Testis (tissue), 3 donors: ENCODE results near the gene GIPC2. TPM values are rescaled to one million over a fixed set of nuclear protein-coding genes. Genes with fewer than 3 reads are reported as not detected.

ENCODE experiments used
- DNase-seq: peaks from one replicate; pipeline ENCODE4 v3.0.0-alpha.2; 2019
- H3K27ac ChIP-seq, 2 donors: fragments of 200-600 bp; sonication (generic); one replicate each; pipeline ENCODE4 v1.5.1; 2019
- H3K27me3 ChIP-seq: fragments of 200-600 bp; sonication (generic); one replicate; pipeline ENCODE4 v1.5.1; 2019
- H3K36me3 ChIP-seq: fragments of 200-600 bp; sonication (generic); one replicate; pipeline ENCODE4 v1.5.1; 2017; ENCODE audit warnings: low read depth; ENCODE audit errors: missing control alignments
- H3K4me1 ChIP-seq: fragments of 200-600 bp; sonication (generic); one replicate; pipeline ENCODE4 v1.5.1; 2019
- H3K4me3 ChIP-seq, 2 donors: fragments of 200-600 bp; sonication (generic); one replicate each; pipeline ENCODE4 v1.5.1; 2017 to 2019
- H3K9me3 ChIP-seq: fragments of 200-600 bp; sonication (generic); one replicate; pipeline ENCODE4 v1.5.1; 2017
- CTCF ChIP-seq, 3 experiments: fragments of 450-650 bp in 2 of 3; fragments of 200-600 bp in 1 of 3; sonication (generic) in 1 of 3; IDR thresholded peaks; one replicate each; pipeline ENCODE4 v1.5.1; 2016 to 2019; ENCODE audit warnings: antibody characterized with exemption in 3 of 3, mild to moderate bottlenecking in 2 of 3, moderate library complexity in 1 of 3
- POLR2A ChIP-seq: fragments of 450-650 bp; IDR thresholded peaks from one replicate; pipeline ENCODE4 v1.6.1; 2017; ENCODE audit warnings: antibody characterized with exemption, mild to moderate bottlenecking, moderate library complexity
- WGBS, 2 donors: methylation state at CpG; one replicate each; pipeline ENCODE4 v1.1.5; 2018; 5-methylcytosine and 5-hydroxymethylcytosine counted together
- intact Hi-C: fragments of 100-400 bp; cut with DNase I; formaldehyde crosslinking; loops from one replicate; pipeline ENCODE4 v1.15.1; 2023; ENCODE audit warnings: low total_unique reads
- polyA plus RNA-seq: library from polyadenylated mRNA; stranded (reverse); fragments of 350-450 nt; fragmentation: Illumina TruSeq; extraction: RNeasy Lipid Tissue Mini Kit (QIAGEN cat#74804); gene quantifications from one replicate; pipeline ENCODE4 v1.2.3, GENCODE V29; 2014; ENCODE audit warnings: low read depth, low replicate concordance; ENCODE audit not compliant: insufficient read depth
- total RNA-seq, 2 donors: library from RNA; depleted of rRNA; stranded (reverse); fragments of >200 nt; gene quantifications; one replicate each; pipeline ENCODE4 v1.2.3, GENCODE V29; 2016

The GIPC2 gene
- total and polyA plus RNA-seq, 3 donors from 2014 or later = 1.9 to 2.4 (median 2.0) TPM

GRCh38 chr1:78052685-78053405 is 7.1 kb downstream of the GIPC2 start:
- H3K4me1 ChIP-seq = no peaks in the 10 kb centered on the region
- WGBS, 2 donors = 50 to 63% methylated on average over 2 of the region's 2 CpGs
- no peak for DNase-seq
- peak overlapping the region in 1 of 2 donors; percentile 5 for H3K27ac ChIP-seq
- TF ChIP-seq POLR2A (no peak), CTCF (IDR thresholded peaks at IDR 0.05) (no peak)
- intact Hi-C loops = no loop called here
- no peaks in the 10 kb centered on the region for H3K27me3 ChIP-seq
- no peaks in the 10 kb centered on the region for H3K9me3 ChIP-seq
- H3K36me3 ChIP-seq = no peaks in the 10 kb centered on the region
- no peak overlapping the region for H3K4me3 ChIP-seq

GRCh38 chr1:78053498-78053897 is 7.7 kb downstream of the GIPC2 start:
- 83 to 92% methylated on average over 2 of the region's 2 CpGs for WGBS, 2 donors
- intact Hi-C loops = no loop called here
- TF ChIP-seq CTCF (IDR thresholded peaks at IDR 0.05) (no peak), POLR2A (no peak)
- no peaks in the 10 kb centered on the region for H3K36me3 ChIP-seq
- H3K27me3 ChIP-seq = no peaks in the 10 kb centered on the region
- H3K4me3 ChIP-seq = no peak overlapping the region
- no peak for DNase-seq
- H3K4me1 ChIP-seq = no peaks in the 10 kb centered on the region
- no peaks in the 10 kb centered on the region for H3K9me3 ChIP-seq
- no peak overlapping the region for H3K27ac ChIP-seq

GRCh38 chr1:78054559-78054958 is 8.8 kb downstream of the GIPC2 start:
- H3K9me3 ChIP-seq = no peaks in the 10 kb centered on the region
- no peak overlapping the region for H3K27ac ChIP-seq
- no peak for DNase-seq
- no peaks in the 10 kb centered on the region for H3K4me1 ChIP-seq
- TF ChIP-seq CTCF (IDR thresholded peaks at IDR 0.05) = no peak
- no peak for TF ChIP-seq POLR2A
- no peaks in the 10 kb centered on the region for H3K27me3 ChIP-seq
- intact Hi-C loops = no loop called here
- H3K36me3 ChIP-seq = no peaks in the 10 kb centered on the region
- no peak overlapping the region for H3K4me3 ChIP-seq

- Histone ChIP-seq H3K36me3 (no peaks in the 10 kb centered on the region), H3K4me1 (no peaks in the 10 kb centered on the region), H3K27ac (no peak overlapping the region), H3K9me3 (no peaks in the 10 kb centered on the region), H3K4me3 (no peak overlapping the region), H3K27me3 (no peaks in the 10 kb centered on the region)
- WGBS, 2 donors = 46 to 50% methylated on average over 2 of the region's 2 CpGs
- intact Hi-C loops = no loop called here
- no peak for TF ChIP-seq CTCF (IDR thresholded peaks at IDR 0.05)
- no peak for TF ChIP-seq POLR2A
- no peak for DNase-seq
Observed at GRCh38 chr1:78054972-78055371, 9.2 kb downstream of the GIPC2 start.

- no peak overlapping the region for H3K27ac ChIP-seq
- no peak overlapping the region for H3K4me3 ChIP-seq
- DNase-seq = no peak
- intact Hi-C loops = no loop called here
- no peak for TF ChIP-seq POLR2A
- TF ChIP-seq CTCF (IDR thresholded peaks at IDR 0.05) = no peak
- no peaks in the 10 kb centered on the region for H3K9me3 ChIP-seq
- no peaks in the 10 kb centered on the region for H3K27me3 ChIP-seq
- no peaks in the 10 kb centered on the region for H3K36me3 ChIP-seq
- H3K4me1 ChIP-seq = no peaks in the 10 kb centered on the region
- 70 to 75% methylated on average over 3 of the region's 3 CpGs for WGBS, 2 donors
Observed at GRCh38 chr1:78055565-78056132, 9.9 kb downstream of the GIPC2 start.
